HUDEP-2 (cell line): ENCODE data around the gene NOD1.
A peak's percentile ranks its signal among the peaks of the same experiment; 100 is the strongest.
"Not testable (repeated sequence)": the region's sequence is repeated elsewhere in the genome, so short reads cannot be mapped to it uniquely, and the experiment has no call there.

Experiments
- DNase-seq, 76 experiments: peaks; one replicate each; lab custom pipeline; 2025; ENCODE audit not compliant: unreplicated experiment in 76 of 76; lab: John Stamatoyannopoulos, UW

The NOD1 gene, protein sequence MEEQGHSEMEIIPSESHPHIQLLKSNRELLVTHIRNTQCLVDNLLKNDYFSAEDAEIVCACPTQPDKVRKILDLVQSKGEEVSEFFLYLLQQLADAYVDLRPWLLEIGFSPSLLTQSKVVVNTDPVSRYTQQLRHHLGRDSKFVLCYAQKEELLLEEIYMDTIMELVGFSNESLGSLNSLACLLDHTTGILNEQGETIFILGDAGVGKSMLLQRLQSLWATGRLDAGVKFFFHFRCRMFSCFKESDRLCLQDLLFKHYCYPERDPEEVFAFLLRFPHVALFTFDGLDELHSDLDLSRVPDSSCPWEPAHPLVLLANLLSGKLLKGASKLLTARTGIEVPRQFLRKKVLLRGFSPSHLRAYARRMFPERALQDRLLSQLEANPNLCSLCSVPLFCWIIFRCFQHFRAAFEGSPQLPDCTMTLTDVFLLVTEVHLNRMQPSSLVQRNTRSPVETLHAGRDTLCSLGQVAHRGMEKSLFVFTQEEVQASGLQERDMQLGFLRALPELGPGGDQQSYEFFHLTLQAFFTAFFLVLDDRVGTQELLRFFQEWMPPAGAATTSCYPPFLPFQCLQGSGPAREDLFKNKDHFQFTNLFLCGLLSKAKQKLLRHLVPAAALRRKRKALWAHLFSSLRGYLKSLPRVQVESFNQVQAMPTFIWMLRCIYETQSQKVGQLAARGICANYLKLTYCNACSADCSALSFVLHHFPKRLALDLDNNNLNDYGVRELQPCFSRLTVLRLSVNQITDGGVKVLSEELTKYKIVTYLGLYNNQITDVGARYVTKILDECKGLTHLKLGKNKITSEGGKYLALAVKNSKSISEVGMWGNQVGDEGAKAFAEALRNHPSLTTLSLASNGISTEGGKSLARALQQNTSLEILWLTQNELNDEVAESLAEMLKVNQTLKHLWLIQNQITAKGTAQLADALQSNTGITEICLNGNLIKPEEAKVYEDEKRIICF

DNA sequence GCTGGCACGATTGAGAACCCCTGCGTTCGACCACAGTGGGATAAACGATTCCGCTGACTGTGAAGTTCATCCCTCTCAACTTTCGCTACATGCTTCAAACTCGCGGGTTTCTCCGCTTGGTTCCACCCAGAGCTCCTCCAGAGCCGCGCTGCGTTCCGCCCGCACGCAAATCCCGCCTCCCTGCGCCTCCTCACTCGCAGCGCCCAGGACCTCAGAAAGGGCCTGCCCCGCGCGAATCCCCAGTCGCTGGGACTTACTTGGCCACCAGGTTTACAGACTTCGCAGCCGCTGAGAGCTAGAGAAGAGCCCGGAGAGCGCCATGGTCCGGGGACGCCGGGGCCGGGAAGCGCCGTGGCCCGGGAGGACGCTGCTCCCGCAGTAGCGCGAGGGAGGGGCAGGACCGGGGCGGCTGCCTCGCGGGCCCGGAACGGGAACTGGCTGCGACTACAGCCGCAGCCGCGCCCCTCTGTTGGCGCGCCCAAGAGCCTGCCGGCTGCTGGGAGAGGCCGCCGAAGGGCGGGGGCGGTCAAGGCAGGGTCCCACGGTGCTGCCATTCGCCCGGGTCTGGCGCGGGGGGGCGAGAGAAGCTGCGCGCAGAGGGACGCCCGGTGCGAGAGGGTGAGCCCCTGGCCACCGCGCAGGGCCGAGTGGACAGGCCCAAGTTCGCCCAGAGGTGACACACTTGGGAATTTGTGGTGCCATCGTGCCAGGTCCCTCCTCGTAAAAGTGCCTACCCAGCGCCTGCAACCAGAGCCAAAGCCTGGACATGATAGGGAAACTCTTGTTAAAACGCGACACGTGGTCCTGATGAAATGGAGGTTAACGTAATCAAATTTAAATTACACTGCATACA, at the start of gene NOD1:
Gene NOD1, minus strand, starts transcription at position 436 of the 853 bp plus-strand sequence. CDS start 21,863 bp downstream, outside the sequence.
- DNase-seq: peak in 67 of 76 experiments; percentile 16 to 88 (median 62)

DNA sequence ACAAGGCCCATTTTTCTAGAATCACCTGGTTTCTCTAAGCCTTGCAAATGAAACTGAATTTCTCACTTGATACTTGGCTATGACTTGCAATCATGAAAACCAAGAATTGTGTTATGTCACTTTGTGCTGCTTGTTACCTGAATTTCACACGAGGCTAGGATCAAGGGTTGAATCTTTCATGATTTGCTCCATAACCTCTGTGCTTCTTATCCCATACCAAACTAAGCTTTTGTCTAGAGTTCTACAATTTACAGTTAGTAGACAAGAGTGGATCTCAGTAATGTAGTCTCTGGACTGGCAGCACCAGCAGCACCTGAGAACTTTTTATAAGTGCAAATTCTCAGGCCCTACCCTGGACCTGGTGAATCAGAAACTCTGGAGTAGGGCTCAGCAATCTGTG, 48.7 kb upstream of the NOD1 start:
- DNase-seq: not testable (repeated sequence)

DNA sequence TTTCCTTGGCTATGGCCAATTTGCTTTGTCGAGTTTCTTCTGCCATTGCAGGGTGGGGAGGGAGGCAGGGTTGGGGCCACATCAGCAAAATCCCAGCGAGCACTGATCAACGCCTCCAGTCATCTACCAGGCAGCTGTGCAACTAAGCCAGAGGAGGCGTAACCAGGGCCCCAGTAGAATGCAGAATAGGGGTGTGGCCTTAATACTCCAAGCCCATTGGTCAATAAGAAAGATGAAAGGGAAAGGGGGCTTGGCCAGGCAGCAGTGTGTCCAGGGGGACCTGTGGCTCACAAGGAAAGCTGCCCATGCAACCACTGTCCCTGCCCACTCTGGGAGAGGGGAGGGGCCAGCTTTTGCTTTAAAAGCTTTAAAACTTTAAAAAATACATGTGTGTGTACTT, 47.6 kb upstream of the NOD1 start:
- no peak for DNase-seq

DNA sequence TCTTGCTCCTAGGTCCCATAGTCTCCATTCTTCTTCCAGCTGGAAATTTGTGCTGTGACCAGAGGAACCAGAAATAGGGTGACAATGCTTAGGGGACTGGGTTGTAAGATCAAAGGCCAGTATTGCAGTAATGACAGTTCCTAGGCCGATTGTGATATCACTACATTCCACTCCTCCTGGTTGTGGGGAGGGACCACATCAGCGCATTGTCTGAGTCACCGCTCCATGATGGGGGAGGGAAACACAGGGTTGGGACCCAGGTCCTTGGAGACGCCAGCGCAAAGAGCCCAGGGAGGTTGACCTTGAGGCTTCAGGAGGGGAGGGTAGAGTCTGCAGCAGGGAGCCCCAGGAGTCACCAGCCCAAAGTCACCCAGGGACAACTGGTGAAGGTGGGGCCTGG, 46.8 kb upstream of the NOD1 start:
- no peak for DNase-seq

DNA sequence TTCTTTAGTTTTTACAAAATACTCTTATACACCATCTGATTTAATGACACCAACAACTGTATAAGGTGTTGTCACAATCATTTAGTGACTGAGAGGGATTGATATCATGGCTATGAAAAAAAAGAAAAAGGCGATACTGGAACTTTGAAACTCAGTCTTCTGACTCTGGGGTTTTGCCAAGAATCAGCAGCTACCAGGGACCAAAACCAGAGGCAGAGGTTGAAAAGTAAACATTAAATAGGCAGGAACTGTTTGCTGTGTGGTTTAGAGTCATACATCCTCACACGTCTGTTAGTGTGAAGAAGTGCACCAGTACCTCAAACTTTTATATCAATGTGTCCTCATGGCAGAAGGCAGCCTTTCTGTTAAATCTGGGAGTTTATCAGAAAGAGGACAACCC, 46.0 kb upstream of the NOD1 start:
- DNase-seq: no peak

DNA sequence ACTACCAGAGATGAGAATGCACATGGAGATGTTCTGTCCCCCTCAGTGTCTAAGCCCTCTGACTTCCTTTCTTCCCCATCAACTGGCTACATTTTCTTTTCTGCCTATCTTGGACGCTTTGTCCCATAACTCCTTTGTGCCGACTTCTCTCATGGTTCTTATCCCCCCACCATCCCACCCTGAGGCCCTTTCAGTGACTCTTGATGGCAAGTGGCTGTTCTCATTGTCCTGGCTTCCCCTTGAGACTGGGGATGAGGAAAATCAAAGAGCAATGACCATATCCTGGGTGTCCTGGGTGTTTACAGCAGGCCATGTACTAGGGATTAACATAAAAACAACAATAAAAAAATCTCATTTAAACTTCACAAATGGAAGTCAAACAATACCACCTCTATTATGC, 44.9 kb upstream of the NOD1 start:
- no peak for DNase-seq

DNA sequence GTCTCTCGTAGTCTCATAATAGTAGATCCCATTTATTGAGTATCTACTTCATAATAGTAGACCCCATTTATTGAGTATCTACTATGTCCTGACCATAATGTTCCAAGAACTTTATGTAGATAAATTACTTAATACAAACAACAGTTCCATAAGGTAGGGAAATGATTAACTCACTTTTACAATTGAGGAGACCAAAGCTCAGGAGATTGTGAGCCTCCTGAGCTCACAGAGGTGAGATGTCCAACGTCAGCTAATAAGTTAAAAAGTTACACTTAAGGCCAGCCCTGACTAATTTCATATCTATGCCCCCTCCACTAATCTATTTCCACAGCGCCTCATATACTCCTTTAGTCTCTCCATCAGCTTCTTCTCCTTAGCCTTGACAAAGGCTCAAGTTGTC, 43.6 kb upstream of the NOD1 start:
- DNase-seq: no peak

DNA sequence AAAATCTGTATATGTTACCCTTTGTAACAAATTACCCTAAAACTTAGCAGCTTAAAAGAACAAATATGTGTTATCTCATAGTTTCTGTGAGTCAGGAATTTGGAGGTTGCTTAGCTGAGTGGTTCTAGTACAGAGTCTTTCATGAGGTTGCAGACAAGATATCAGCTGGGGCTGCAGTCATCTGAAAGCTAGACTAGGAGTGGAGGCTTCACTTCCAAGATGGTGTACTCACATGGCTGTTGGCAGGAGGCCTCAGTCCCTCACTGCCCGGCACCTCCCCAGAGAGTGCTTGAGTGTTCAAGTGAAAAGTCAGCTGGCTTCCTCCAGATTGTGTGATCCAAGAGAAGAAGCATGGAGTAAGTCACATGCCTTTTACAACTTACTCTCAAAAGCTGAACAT, 42.9 kb upstream of the NOD1 start:
- no peak for DNase-seq

DNA sequence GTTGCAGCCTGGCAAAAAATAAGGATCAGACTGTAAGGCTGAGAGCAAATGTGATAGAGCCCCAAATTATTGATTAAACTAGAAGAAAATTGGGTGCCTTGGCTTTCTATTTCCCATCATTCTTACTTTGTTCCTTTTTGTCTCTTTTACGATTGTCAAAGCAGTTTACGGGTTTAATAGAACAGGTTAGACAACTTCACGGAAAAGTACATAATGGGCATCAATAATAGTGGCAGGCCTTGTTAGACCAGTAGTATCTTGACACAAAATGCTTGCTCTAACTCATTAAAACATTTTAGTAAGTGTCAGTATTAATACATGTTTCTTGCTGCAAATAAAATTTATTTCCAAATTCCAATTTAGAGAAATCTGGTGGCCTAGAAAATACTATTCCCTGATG, 40.5 kb upstream of the NOD1 start:
- DNase-seq: no peak

DNA sequence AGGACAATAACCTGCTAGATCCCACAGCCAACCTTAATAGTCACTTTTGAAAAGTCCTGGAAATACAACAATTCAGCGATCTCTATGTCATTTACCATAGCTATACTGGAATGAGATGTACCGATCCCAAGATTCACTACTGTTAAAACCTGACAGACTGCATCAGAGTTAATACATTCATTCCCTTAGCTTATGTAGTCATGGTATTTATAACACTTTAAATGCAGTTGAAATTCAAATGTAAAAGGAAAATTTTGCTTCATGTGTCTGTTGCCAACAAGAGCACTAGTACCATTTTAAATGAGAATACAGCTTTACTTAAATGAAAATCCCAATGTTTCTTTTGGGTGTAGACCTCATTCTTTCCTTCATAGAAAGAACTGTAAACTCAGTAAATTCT, 37.2 kb upstream of the NOD1 start:
- no peak for DNase-seq

DNA sequence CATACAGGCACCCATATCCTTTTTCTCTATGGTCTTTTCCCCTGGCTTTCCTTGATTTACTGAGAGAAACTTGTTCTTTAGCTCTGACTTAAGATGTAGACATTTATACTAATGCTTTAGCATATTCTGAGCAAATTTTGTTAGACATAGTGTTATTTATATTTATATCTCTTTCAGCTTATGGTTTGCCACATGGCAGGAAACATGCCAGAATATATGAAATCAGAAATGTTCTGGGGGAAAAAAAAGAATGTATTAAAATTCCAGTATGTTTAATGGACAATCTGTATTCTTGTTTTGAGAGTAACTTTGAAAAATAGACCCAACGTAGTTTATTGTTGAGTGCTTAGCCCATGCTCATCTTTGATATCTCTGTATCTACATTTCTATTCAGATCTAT, 36.2 kb upstream of the NOD1 start:
- no peak for DNase-seq

DNA sequence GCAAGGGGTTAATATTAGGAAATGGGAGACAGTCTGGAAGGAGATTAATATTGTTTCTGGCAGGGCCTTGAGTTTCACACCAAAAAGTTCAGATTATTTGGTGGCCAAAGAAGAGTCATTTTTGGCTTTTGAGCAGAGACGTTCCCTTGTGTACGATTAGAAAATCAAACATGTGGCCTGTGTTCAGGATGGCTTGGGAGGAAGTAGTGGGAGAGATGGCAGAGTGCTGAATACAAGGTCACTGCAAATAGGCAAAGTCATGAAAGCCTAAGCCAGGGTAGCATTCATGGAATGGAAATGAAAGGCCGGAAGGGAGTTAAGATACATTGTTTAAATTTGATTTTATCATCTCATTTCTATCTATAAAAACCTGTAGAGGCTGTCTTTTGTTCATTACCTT, 35.6 kb upstream of the NOD1 start:
- no peak for DNase-seq

DNA sequence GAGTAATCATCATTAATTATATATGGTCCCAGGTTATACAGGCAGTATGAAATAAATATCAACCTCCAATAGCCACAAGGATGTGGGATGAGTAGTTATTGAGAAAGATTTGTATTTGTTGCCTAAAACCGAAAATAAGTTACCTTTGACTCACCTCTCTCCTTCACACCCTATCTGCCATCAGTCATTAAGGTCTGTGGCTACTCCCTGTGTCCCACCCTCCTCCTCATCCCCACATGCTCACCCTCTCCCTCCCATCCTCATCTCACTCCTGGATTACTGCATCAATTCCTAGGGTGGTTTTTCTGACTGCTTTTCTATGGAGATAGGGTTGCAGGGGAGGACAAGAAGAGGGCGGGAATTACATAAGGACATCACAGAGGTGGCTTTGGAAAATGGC, 35.2 kb upstream of the NOD1 start:
- no peak for DNase-seq

DNA sequence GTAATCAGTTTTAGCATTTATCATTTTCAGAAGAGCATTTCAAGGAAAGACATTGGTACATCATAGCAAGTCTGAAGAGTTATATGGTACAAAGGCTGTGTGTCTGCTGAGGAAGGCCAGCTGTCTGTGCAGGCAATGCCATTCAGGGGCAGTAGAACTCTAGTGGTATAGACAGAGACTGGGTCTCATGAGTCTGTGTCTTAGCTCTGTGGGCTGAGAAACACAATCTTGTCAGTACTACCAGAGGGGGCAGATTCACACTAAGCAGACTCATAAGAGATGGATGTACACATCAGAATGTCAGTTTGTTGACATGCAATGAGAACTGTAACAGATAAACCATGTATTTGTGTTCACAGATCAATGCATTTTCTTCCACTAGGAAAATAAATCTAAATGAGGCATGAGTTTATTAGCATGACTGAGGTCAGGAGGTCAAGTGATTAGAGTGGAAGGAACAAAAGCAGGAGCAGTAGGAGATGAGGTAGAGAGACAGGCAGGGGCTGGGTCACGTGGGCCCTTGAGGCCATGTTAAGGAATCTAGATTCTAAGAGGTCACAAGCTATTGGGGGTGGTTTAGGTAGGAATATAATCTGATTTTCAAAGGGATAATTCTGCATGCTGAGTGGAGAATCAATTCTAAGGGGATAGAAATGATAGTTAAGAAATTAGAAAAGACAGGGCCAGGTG, 33.5 kb upstream of the NOD1 start:
- peak in 1 of 76 experiments; percentile 16 for DNase-seq

DNA sequence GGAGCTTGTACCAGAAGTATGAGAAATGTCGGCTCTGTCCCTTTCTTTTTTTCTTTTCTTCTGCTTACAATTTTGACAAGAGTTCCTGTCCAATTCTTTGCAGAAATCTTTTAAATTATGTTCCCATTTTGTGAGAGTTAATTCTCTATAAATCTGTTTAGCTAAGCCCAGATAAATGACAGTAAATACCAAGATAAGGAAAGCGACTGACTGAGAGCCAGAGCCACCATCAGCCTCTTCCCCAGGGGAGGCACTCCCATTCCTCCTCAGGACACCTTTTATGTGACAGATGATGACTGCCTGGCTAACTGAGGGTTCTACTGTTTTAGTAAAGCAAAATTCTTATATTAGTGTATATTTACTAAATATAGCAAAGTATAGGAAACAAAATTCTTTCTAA, 32.9 kb upstream of the NOD1 start:
- DNase-seq: no peak

DNA sequence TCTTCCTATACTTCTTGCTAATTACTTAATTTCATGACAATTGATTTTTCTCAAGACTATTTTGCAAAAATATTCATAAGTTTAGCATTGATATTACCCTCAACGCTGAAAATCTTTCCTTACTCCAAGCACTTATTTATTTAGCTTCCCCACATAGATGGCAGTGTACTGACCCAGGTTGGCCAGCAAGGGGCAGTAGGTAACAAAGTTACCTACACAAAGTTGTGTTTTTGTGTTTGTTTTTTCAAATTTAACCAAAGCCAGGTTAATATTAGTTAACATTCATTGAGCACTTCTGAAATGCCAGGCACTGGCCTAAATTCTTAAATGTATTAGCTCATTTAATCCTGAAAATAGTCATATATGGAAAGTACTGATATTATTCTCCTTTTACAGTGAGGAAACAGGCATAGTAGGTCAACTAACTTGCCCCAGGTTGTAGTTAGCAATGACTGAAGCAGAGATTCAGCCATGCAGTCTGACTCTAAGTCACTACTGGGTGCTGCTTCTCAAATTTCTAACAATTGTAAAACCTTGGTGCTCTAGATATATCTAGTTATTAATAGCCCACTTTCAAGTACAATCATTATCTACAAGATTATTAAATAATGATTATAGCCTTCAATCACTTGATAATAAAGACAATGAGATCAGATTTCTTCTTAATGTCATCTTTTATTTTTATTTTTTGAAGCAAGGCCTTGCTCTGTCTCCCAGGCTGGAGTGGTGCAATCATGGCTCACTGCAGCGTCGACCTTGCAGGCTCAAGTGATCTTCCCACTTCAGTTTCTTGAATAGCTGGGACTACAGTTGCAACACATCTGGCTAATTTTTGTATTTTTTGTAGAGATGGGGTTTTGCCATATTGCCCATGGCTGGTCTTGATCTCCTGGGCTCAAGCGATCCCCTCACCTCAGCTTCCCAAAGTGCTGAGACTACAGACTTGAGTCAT, 31.8 kb upstream of the NOD1 start:
- DNase-seq: peak in 26 of 76 experiments; percentile 3 to 51 (median 20)

DNA sequence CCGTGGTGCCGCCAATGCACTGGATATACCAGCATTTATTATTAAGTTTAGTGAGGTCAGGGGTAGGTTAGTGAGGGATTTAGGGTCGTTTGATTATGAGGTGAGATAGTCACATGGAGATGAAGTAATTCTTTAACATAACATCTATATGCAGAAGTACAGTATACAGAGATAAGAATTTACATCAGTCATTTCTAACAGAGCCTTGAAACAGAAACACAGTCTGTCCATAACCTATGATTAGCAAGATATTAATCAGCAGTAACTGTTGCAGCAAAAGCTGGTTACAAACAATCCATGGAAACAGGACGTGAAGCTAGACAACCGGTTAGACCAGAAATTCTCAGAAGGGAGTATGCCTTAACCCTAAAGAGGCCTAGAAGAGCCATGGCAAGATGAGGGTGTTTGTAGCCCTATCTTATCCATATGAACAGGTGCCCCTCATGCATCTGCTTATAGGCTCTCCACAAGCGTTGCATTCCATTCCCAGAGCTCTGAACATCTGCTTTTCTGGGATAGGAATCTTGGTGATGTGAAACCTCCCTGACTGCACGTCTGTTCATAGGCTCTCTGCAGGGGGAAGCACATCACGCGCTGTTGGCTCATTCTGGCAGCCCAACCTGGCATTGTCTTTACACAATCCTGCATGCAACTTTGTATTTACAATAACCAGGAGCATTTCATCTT, 30.7 kb upstream of the NOD1 start:
- DNase-seq: peak in 1 of 76 experiments; percentile 13

DNA sequence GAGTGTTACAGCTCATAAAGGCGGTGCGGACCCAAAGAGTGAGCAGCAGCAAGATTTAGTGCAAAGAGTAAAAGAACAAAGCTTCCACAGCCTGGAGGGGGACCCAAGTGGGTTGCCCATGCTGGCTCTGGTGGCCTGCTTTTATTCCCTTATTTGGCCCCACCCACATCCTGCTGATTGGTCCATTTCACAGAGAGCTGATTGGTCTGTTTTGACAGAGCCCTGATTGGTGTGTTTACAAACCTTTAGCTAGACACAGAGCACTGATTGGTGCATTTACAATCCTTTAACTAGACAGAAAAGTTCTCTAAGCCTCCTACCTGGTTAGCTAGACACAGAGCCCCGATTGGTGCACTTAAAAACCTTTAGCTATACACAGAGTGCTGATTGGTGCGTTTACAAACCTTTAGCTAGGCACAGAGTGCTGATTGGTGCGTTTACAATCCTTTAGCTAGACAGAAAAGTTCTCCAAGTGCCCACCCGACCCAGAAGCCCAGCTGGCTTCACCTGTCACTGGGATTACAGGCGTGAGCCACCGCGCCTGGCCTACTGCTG, 28.8 kb upstream of the NOD1 start:
- DNase-seq: not testable (repeated sequence)
